ENCODE measurements around the gene ATOH8.

Gene ATOH8

GRCh38 chr2:85773692-85774091 is 19.9 kb downstream of the ATOH8 start:
- no peak overlapping the region for H2AFZ ChIP-seq (ENCODE audit: low read length)
- H3K27ac ChIP-seq (ENCODE audit: low read depth, low read length, poor library complexity, severe bottlenecking): no peak overlapping the region
- no peak overlapping the region for H3K4me3 ChIP-seq (ENCODE audit: low read depth, low read length, poor library complexity, severe bottlenecking)
- H3K9me2 ChIP-seq (ENCODE audit: low read depth, low read length): no peaks in the 10 kb centered on the region
- H3K27me3 ChIP-seq (ENCODE audit: insufficient read depth, low read length): peaks cover 19% of the 10 kb centered on the region
- no peaks in the 10 kb centered on the region for H3K36me3 ChIP-seq (ENCODE audit: insufficient read depth, low read length)
- TF ChIP-seq EZH2 (IDR thresholded peaks at IDR 0.05; ENCODE audit: borderline replicate concordance, low read length) (no peak), CTCF (IDR thresholded peaks at IDR 0.05; ENCODE audit: low read length) (no peak)
- no peaks in the 10 kb centered on the region for H3K79me2 ChIP-seq (ENCODE audit: insufficient read depth, low read length)
- H3K4me1 ChIP-seq (ENCODE audit: insufficient read depth, low read length, severe bottlenecking): no peaks in the 10 kb centered on the region
- no peaks in the 10 kb centered on the region for H3K9me3 ChIP-seq (ENCODE audit: low read length)
- no peak overlapping the region for H3K9ac ChIP-seq (ENCODE audit: low read length)
- H3K4me2 ChIP-seq (ENCODE audit: low read length): no peak overlapping the region
- no peaks in the 10 kb centered on the region for H4K20me1 ChIP-seq (ENCODE audit: insufficient read depth, low read length)
- no peaks in the 10 kb centered on the region for H3F3A ChIP-seq (ENCODE audit: insufficient read depth, low read length)

GRCh38 chr2:85774126-85774978 is 20.6 kb downstream of the ATOH8 start:
- peaks cover 19% of the 10 kb centered on the region for H3K27me3 ChIP-seq (ENCODE audit: insufficient read depth, low read length)
- H2AFZ ChIP-seq (ENCODE audit: low read length): no peak overlapping the region
- no peaks in the 10 kb centered on the region for H3K4me1 ChIP-seq (ENCODE audit: insufficient read depth, low read length, severe bottlenecking)
- no peaks in the 10 kb centered on the region for H3K9me2 ChIP-seq (ENCODE audit: low read depth, low read length)
- no peaks in the 10 kb centered on the region for H3K79me2 ChIP-seq (ENCODE audit: insufficient read depth, low read length)
- no peaks in the 10 kb centered on the region for H3K9me3 ChIP-seq (ENCODE audit: low read length)
- H3K36me3 ChIP-seq (ENCODE audit: insufficient read depth, low read length): no peaks in the 10 kb centered on the region
- no peak overlapping the region for H3K9ac ChIP-seq (ENCODE audit: low read length)
- TF ChIP-seq EZH2 (IDR thresholded peaks at IDR 0.05; ENCODE audit: borderline replicate concordance, low read length) (no peak), CTCF (IDR thresholded peaks at IDR 0.05; ENCODE audit: low read length) (no peak)
- no peaks in the 10 kb centered on the region for H4K20me1 ChIP-seq (ENCODE audit: insufficient read depth, low read length)
- H3F3A ChIP-seq (ENCODE audit: insufficient read depth, low read length): no peaks in the 10 kb centered on the region
- no peak overlapping the region for H3K27ac ChIP-seq (ENCODE audit: low read depth, low read length, poor library complexity, severe bottlenecking)
- H3K4me2 ChIP-seq (ENCODE audit: low read length): no peak overlapping the region
- no peak overlapping the region for H3K4me3 ChIP-seq (ENCODE audit: low read depth, low read length, poor library complexity, severe bottlenecking)

- Histone ChIP-seq H3K4me2 (ENCODE audit: low read length) (no peak overlapping the region), H3K4me3 (ENCODE audit: low read depth, low read length, poor library complexity, severe bottlenecking) (no peak overlapping the region), H3K79me2 (ENCODE audit: insufficient read depth, low read length) (no peaks in the 10 kb centered on the region), H3F3A (ENCODE audit: insufficient read depth, low read length) (no peaks in the 10 kb centered on the region), H3K36me3 (ENCODE audit: insufficient read depth, low read length) (no peaks in the 10 kb centered on the region), H4K20me1 (ENCODE audit: insufficient read depth, low read length) (no peaks in the 10 kb centered on the region), H3K9ac (ENCODE audit: low read length) (no peak overlapping the region), H3K4me1 (ENCODE audit: insufficient read depth, low read length, severe bottlenecking) (no peaks in the 10 kb centered on the region), H3K9me2 (ENCODE audit: low read depth, low read length) (no peaks in the 10 kb centered on the region), H3K9me3 (ENCODE audit: low read length) (no peaks in the 10 kb centered on the region), H3K27ac (ENCODE audit: low read depth, low read length, poor library complexity, severe bottlenecking) (no peak overlapping the region), H3K27me3 (ENCODE audit: insufficient read depth, low read length) (peaks cover 19% of the 10 kb centered on the region), H2AFZ (ENCODE audit: low read length) (no peak overlapping the region)
- TF ChIP-seq EZH2 (IDR thresholded peaks at IDR 0.05; ENCODE audit: borderline replicate concordance, low read length): no peak
- TF ChIP-seq CTCF (IDR thresholded peaks at IDR 0.05; ENCODE audit: low read length): no peak
Observed at GRCh38 chr2:85775406-85776381, 21.9 kb downstream of the ATOH8 start.

All from OCI-LY1 (cell line).